CD14-positive monocyte (primary cell): ENCODE data around the gene R3HDM2. TPM values are rescaled to one million over a fixed set of nuclear protein-coding genes. Genes with fewer than 3 reads are reported as not detected.

ENCODE experiments used
- DNase-seq, 3 donors: peaks; one replicate each; pipeline ENCODE4 v3.0.0-alpha.2; 2011 to 2022
- H2AFZ ChIP-seq: 2 replicates; pipeline ENCODE4 v1.6.0; 2012; ENCODE audit warnings: mild to moderate bottlenecking, low read depth, low read length, inconsistent platforms; ENCODE audit not compliant: insufficient read depth, poor library complexity, severe bottlenecking
- H3K27ac ChIP-seq, 2 donors: 1 replicate in 1 of 2; 2 replicates in 1 of 2; pipeline ENCODE4 v1.5.1; 2012 to 2013; ENCODE audit warnings: low read length in 2 of 2, control low read depth in 1 of 2, inconsistent platforms in 1 of 2, low read depth in 1 of 2, mild to moderate bottlenecking in 1 of 2
- H3K27me3 ChIP-seq, 2 donors: one replicate each; pipeline versions ENCODE4 v1.6.0 to v1.6.1; 2011 to 2013; ENCODE audit warnings: low read length in 2 of 2; ENCODE audit not compliant: control insufficient read depth in 2 of 2, insufficient read depth in 2 of 2
- H3K36me3 ChIP-seq, 2 donors: replicated peaks in 1 of 2; 1 replicate in 1 of 2; 2 replicates in 1 of 2; pipeline versions ENCODE4 v1.5.1 to v1.6.1; 2012 to 2013; ENCODE audit warnings: low read length in 2 of 2, control low read depth in 1 of 2, inconsistent platforms in 1 of 2, mild to moderate bottlenecking in 1 of 2; ENCODE audit not compliant: insufficient read depth in 2 of 2, control insufficient read depth in 1 of 2
- H3K4me1 ChIP-seq, 2 donors: 1 replicate in 1 of 2; 2 replicates in 1 of 2; pipeline versions ENCODE4 v1.5.1 to v1.6.1; 2012 to 2013; ENCODE audit warnings: low read length in 2 of 2, control low read depth in 1 of 2, inconsistent platforms in 1 of 2, mild to moderate bottlenecking in 1 of 2, moderate library complexity in 1 of 2; ENCODE audit not compliant: insufficient read depth in 2 of 2, control insufficient read depth in 1 of 2
- H3K4me2 ChIP-seq: replicated peaks from 2 replicates; pipeline ENCODE3; 2012; ENCODE audit warnings: low read length, moderate library complexity, mild to moderate bottlenecking; ENCODE audit not compliant: poor library complexity, severe bottlenecking; ENCODE audit errors: extremely low read depth
- H3K4me3 ChIP-seq, 3 experiments: fragments of 200-600 bp in 1 of 3; sonication (generic) in 1 of 3; replicated peaks in 1 of 3; 1 replicate in 2 of 3; 2 replicates in 1 of 3; pipeline ENCODE4 v1.5.1; 2011 to 2013; ENCODE audit warnings: low read length in 3 of 3, mild to moderate bottlenecking in 3 of 3, control low read depth in 2 of 3, low read depth in 2 of 3, inconsistent platforms in 1 of 3, moderate library complexity in 1 of 3
- H3K79me2 ChIP-seq: 2 replicates; pipeline ENCODE4 v1.6.0; 2012; ENCODE audit warnings: mild to moderate bottlenecking, control low read depth, inconsistent platforms, low read length, moderate library complexity; ENCODE audit not compliant: insufficient read depth
- H3K9ac ChIP-seq: 2 replicates; pipeline ENCODE4 v1.6.0; 2017; ENCODE audit warnings: low read length, mild to moderate bottlenecking; ENCODE audit not compliant: insufficient read depth, poor library complexity, severe bottlenecking
- H3K9me3 ChIP-seq, 2 donors: replicated peaks in 1 of 2; 1 replicate in 1 of 2; 2 replicates in 1 of 2; pipeline versions ENCODE4 v1.5.1 to v1.6.1; 2012 to 2013; ENCODE audit warnings: low read length in 2 of 2, control low read depth in 1 of 2; ENCODE audit not compliant: control insufficient read depth in 1 of 2, insufficient read depth in 1 of 2
- H4K20me1 ChIP-seq: 2 replicates; pipeline ENCODE4 v1.6.0; 2012; ENCODE audit warnings: mild to moderate bottlenecking, low read length, control low read depth, moderate library complexity; ENCODE audit not compliant: insufficient read depth
- H3K27ac Mint-ChIP-seq, 7 donors: one replicate each; pipeline ENCODE4 v1.8.0; 2020; ENCODE audit warnings: mild to moderate bottlenecking in 7 of 7, mixed read lengths in 7 of 7, moderate library complexity in 6 of 7, inconsistent platforms in 2 of 7
- H3K27me3 Mint-ChIP-seq, 3 donors: one replicate each; pipeline ENCODE4 v1.8.0; 2021 to 2022; ENCODE audit warnings: low read depth in 3 of 3, mild to moderate bottlenecking in 3 of 3, mixed read lengths in 3 of 3, moderate library complexity in 3 of 3, inconsistent platforms in 1 of 3
- H3K36me3 Mint-ChIP-seq, 2 donors: one replicate each; pipeline ENCODE4 v1.8.0; 2020; ENCODE audit warnings: mixed read lengths in 2 of 2, inconsistent platforms in 1 of 2, mild to moderate bottlenecking in 1 of 2
- H3K4me1 Mint-ChIP-seq: one replicate; pipeline ENCODE4 v1.8.0; 2020; ENCODE audit warnings: mild to moderate bottlenecking, mixed read lengths
- H3K4me3 Mint-ChIP-seq, 2 donors: one replicate each; pipeline ENCODE4 v1.8.0; 2020; ENCODE audit warnings: mild to moderate bottlenecking in 2 of 2, mixed read lengths in 2 of 2, moderate library complexity in 1 of 2
- H3K9me3 Mint-ChIP-seq, 7 donors: one replicate each; pipeline ENCODE4 v1.8.0; 2020 to 2022; ENCODE audit warnings: mixed read lengths in 7 of 7, mild to moderate bottlenecking in 6 of 7, moderate library complexity in 6 of 7, inconsistent platforms in 2 of 7
- CTCF ChIP-seq: fragments of 200-600 bp; IDR thresholded peaks from one replicate; pipeline ENCODE4 v1.8.0; 2022; ENCODE audit warnings: antibody characterized with exemption, mild to moderate bottlenecking
- WGBS: methylation state at CpG from one replicate; pipeline ENCODE4 v1.1.5; 2013; ENCODE audit warnings: missing lambda C conversion rate; ENCODE audit not compliant: insufficient coverage; 5-methylcytosine and 5-hydroxymethylcytosine counted together
- intact Hi-C, 2 donors: fragments of 100-400 bp; cut with micrococcal nuclease; formaldehyde crosslinking; loops; one replicate each; pipeline versions ENCODE4 v1.15.0 to v1.15.1; 2023
- polyA plus RNA-seq, 3 donors: library from polyadenylated mRNA; depleted of rRNA in 1 of 3; unstranded in 2 of 3; stranded (reverse) in 1 of 3; fragments of 300-500 nt in 2 of 3; fragments of >200 nt in 1 of 3; fragmentation: Illumina TruSeq in 2 of 3; gene quantifications; 1 replicate in 2 of 3; 2 replicates in 1 of 3; pipeline ENCODE4 v1.2.3, GENCODE V29; 2012 to 2021

R3HDM2 gene
- polyA plus RNA-seq, 3 donors, result 4.2 to 69.4 (median 7.3) TPM

GRCh38 chr12:57232156-57232756, 198.6 kb downstream of the R3HDM2 start:
- 96% methylated on average over 11 of the region's 19 CpGs for WGBS
- peaks cover 27 to 44% of the 10 kb centered on the region in 2 donors for H3K4me1 ChIP-seq
- intact Hi-C loops, result no loop called here
- TF ChIP-seq CTCF, result no peak
- DNase-seq, result no peak
- Mint-ChIP-seq H3K36me3 (peaks cover 46 to 47% of the 10 kb centered on the region in 2 donors), H3K4me1 (peaks cover 47% of the 10 kb centered on the region), H3K4me3 (no peak overlapping the region), H3K27me3 (peaks cover 27 to 44% (median 37%) of the 10 kb centered on the region in 3 donors), H3K27ac (no peak overlapping the region), H3K9me3 (peaks cover 0 to 13% (median 3%) of the 10 kb centered on the region in 7 donors)
- H3K4me3 ChIP-seq, result no peak overlapping the region
- H3K36me3 ChIP-seq, result peaks cover 32 to 39% of the 10 kb centered on the region in 2 donors
- H3K9me3 ChIP-seq, result peaks cover 0 to 15% of the 10 kb centered on the region in 2 donors
- H4K20me1 ChIP-seq, result peaks cover 41% of the 10 kb centered on the region
- H3K27me3 ChIP-seq, result peaks cover 21 to 32% of the 10 kb centered on the region in 2 donors
- H3K9ac ChIP-seq, result no peak overlapping the region
- H3K4me2 ChIP-seq, result no peak overlapping the region
- H3K27ac ChIP-seq, result no peak overlapping the region
- peaks cover 22% of the 10 kb centered on the region for H3K79me2 ChIP-seq
- no peak overlapping the region for H2AFZ ChIP-seq

GRCh38 chr12:57231276-57232021, 199.4 kb downstream of the R3HDM2 start:
- H3K27me3 ChIP-seq, result peaks cover 21 to 32% of the 10 kb centered on the region in 2 donors
- no peak overlapping the region for H3K27ac ChIP-seq
- no peak overlapping the region for H3K9ac ChIP-seq
- Mint-ChIP-seq H3K27me3 (peaks cover 26 to 44% (median 37%) of the 10 kb centered on the region in 3 donors), H3K27ac (no peak overlapping the region), H3K4me3 (no peak overlapping the region), H3K4me1 (peaks cover 48% of the 10 kb centered on the region), H3K36me3 (peaks cover 49 to 50% of the 10 kb centered on the region in 2 donors), H3K9me3 (peaks cover 0 to 16% (median 4%) of the 10 kb centered on the region in 7 donors)
- no peak for DNase-seq
- H3K79me2 ChIP-seq, result peaks cover 22% of the 10 kb centered on the region
- H3K4me2 ChIP-seq, result no peak overlapping the region
- peaks cover 32 to 39% of the 10 kb centered on the region in 2 donors for H3K36me3 ChIP-seq
- intact Hi-C loops, result no loop called here
- H4K20me1 ChIP-seq, result peaks cover 35% of the 10 kb centered on the region
- no peak for TF ChIP-seq CTCF
- H3K4me3 ChIP-seq, result no peak overlapping the region
- peaks cover 0 to 10% of the 10 kb centered on the region in 2 donors for H3K9me3 ChIP-seq
- 98% methylated on average over 6 of the region's 13 CpGs for WGBS
- H2AFZ ChIP-seq, result no peak overlapping the region
- peaks cover 33 to 52% of the 10 kb centered on the region in 2 donors for H3K4me1 ChIP-seq
